GM18519 (cell line): ENCODE data around the gene MDM2.

ENCODE experiments used
- ATAC-seq: cut with Tn5 transposase; IDR thresholded peaks from one replicate; pipeline ENCODE4 v1.9.1; 2021; ENCODE audit warnings: mild to moderate bottlenecking, moderate library complexity; ENCODE audit not compliant: unreplicated experiment, low FRiP score

Gene MDM2

GRCh38 chr12:68870443-68870842 is 62.5 kb downstream of the MDM2 start:
- no peak for ATAC-seq

GRCh38 chr12:68871396-68871795 is 63.4 kb downstream of the MDM2 start:
- ATAC-seq, result no peak

GRCh38 chr12:68871921-68872320 is 63.9 kb downstream of the MDM2 start:
- peak; percentile 51 for ATAC-seq

- no peak for ATAC-seq
Observed at GRCh38 chr12:68873316-68873715, 65.3 kb downstream of the MDM2 start.

GRCh38 chr12:68876461-68876860 is 68.5 kb downstream of the MDM2 start:
- no peak for ATAC-seq

- no peak for ATAC-seq
Observed at GRCh38 chr12:68877583-68877982, 69.6 kb downstream of the MDM2 start.

- ATAC-seq, result no peak
Observed at GRCh38 chr12:68878283-68878682, 70.3 kb downstream of the MDM2 start.

- no peak for ATAC-seq
Observed at GRCh38 chr12:68878846-68879245, 70.9 kb downstream of the MDM2 start.

GRCh38 chr12:68880660-68881325 is 72.8 kb downstream of the MDM2 start:
- no peak for ATAC-seq

- no peak for ATAC-seq
Observed at GRCh38 chr12:68882251-68882964, 74.4 kb downstream of the MDM2 start.

- no peak for ATAC-seq
Observed at GRCh38 chr12:68883151-68883550, 75.2 kb downstream of the MDM2 start.

GRCh38 chr12:68884251-68884650 is 76.3 kb downstream of the MDM2 start:
- no peak for ATAC-seq

- ATAC-seq, result no peak
Observed at GRCh38 chr12:68885381-68885780, 77.4 kb downstream of the MDM2 start.

- no peak for ATAC-seq
Observed at GRCh38 chr12:68886636-68887572, 78.9 kb downstream of the MDM2 start.

GRCh38 chr12:68887641-68888040 is 79.7 kb downstream of the MDM2 start:
- ATAC-seq, result no peak

- ATAC-seq, result no peak
Observed at GRCh38 chr12:68888243-68888642, 80.3 kb downstream of the MDM2 start.

- no peak for ATAC-seq
Observed at GRCh38 chr12:68890701-68891113, 82.7 kb downstream of the MDM2 start.

GRCh38 chr12:68891141-68891540 is 83.2 kb downstream of the MDM2 start:
- ATAC-seq, result no peak

- ATAC-seq, result no peak
Observed at GRCh38 chr12:68893201-68893600, 85.2 kb downstream of the MDM2 start.

GRCh38 chr12:68893741-68894140 is 85.8 kb downstream of the MDM2 start:
- no peak for ATAC-seq

- no peak for ATAC-seq
Observed at GRCh38 chr12:68894276-68894855, 86.4 kb downstream of the MDM2 start.
